Kidney (tissue), 14 donors: ENCODE measurements around the gene GGCX. TPM values are rescaled to one million over a fixed set of nuclear protein-coding genes. Genes with fewer than 3 reads are reported as not detected.

ENCODE experiments used
- DNase-seq, 5 donors: peaks; one replicate each; pipeline ENCODE4 v3.0.0-alpha.2; 2013 to 2020
- FAIRE-seq: peaks from 2 replicates; lab custom pipeline; 2012; peaks lifted over from hg19 to GRCh38; lab: Jason Lieb, UNC
- H3K27ac ChIP-seq, 2 donors: one replicate each; pipeline ENCODE4 v1.7.0; 2013; ENCODE audit warnings: low read depth in 2 of 2, low read length in 2 of 2, inconsistent platforms in 1 of 2
- H3K27me3 ChIP-seq: one replicate; pipeline ENCODE4 v1.7.1; 2013; ENCODE audit warnings: low read length, inconsistent platforms; ENCODE audit not compliant: control insufficient read depth, insufficient read depth
- H3K36me3 ChIP-seq, 3 donors: one replicate each; pipeline versions ENCODE4 v1.7.0 to v1.7.1; 2013; ENCODE audit warnings: low read length in 3 of 3, control low read depth in 1 of 3, inconsistent platforms in 1 of 3; ENCODE audit not compliant: insufficient read depth in 3 of 3, control insufficient read depth in 2 of 3
- H3K4me1 ChIP-seq, 3 donors: one replicate each; pipeline versions ENCODE4 v1.7.0 to v1.7.1; 2013; ENCODE audit warnings: low read length in 3 of 3, inconsistent platforms in 1 of 3, low read depth in 1 of 3; ENCODE audit not compliant: control insufficient read depth in 2 of 3, insufficient read depth in 2 of 3
- H3K4me3 ChIP-seq, 3 donors: one replicate each; pipeline versions ENCODE4 v1.7.0 to v1.8.1; 2013; ENCODE audit warnings: low read length in 3 of 3, control low read depth in 1 of 3, inconsistent platforms in 1 of 3
- H3K9ac ChIP-seq, 3 donors: one replicate each; pipeline versions ENCODE4 v1.7.0 to v1.7.1; 2013; ENCODE audit warnings: low read length in 3 of 3, control low read depth in 1 of 3, inconsistent platforms in 1 of 3
- H3K9me3 ChIP-seq, 3 donors: one replicate each; pipeline versions ENCODE4 v1.7.0 to v1.7.1; 2013; ENCODE audit warnings: low read length in 3 of 3, control low read depth in 1 of 3, inconsistent platforms in 1 of 3; ENCODE audit not compliant: control insufficient read depth in 2 of 3, insufficient read depth in 1 of 3
- intact Hi-C: fragments of 100-400 bp; cut with DNase I; formaldehyde crosslinking; loops from one replicate; pipeline ENCODE4 v1.11.1; 2022
- polyA plus RNA-seq: library from polyadenylated mRNA; stranded (reverse); fragments of 350-450 nt; fragmentation: Illumina TruSeq; extraction: RNeasy Lipid Tissue Mini Kit (QIAGEN cat#74804); gene quantifications from one replicate; pipeline ENCODE4 v1.2.3, GENCODE V29; 2014; ENCODE audit warnings: low read depth, low replicate concordance; ENCODE audit not compliant: insufficient read depth
- total RNA-seq: library from RNA; stranded (reverse); fragmentation: NEBNext Ultra II Directional; extraction: Animal tissue kit (Norgen Biotek cat#: 25700); gene quantifications from one replicate; pipeline ENCODE4 v1.2.1, GENCODE V29; 2021
- TF ChIP-seq, protein P1 (sequence below): IDR thresholded peaks from 3 replicates; pipeline ENCODE4 v1.5.1; 2012; ENCODE audit warnings: mild to moderate bottlenecking, moderate library complexity, borderline replicate concordance; ENCODE audit not compliant: insufficient read depth; ENCODE audit errors: extremely low read depth
- donor health status: control.
- donor health status: control.
- donor health status: control.
- donor health status: control.
- donor health status: control.
- donor health status: DM: yes; HTN: yes; CAD: no.
- donor health status: Normal renal cell carcinoma (clear cell type).

The GGCX gene
- total and polyA plus RNA-seq, 2 donors from 2014 or later, result 27.8 to 50.7 TPM

DNA sequence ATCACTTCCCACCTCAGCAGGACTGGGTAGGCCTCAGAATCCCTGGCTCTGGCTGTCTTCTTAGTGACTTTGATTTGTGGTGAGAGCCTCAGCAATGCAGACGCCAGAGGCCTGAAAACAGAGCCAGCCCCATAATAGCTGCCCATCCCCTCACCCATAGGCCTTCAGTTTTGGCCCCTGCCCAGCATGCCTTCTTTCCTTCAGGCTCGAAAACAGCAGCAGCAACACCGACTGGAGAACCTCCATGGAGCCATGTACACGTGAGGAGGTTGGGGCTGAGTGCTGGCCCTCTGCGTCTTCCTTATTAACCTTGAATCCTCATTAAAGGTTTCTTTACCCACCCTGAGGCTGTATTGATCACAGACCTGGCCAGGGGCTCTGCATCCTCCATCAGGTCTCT, 35.9 kb upstream of the GGCX start:
- no peaks in the 10 kb centered on the region for H3K9me3 ChIP-seq
- TF ChIP-seq, protein P1, sequence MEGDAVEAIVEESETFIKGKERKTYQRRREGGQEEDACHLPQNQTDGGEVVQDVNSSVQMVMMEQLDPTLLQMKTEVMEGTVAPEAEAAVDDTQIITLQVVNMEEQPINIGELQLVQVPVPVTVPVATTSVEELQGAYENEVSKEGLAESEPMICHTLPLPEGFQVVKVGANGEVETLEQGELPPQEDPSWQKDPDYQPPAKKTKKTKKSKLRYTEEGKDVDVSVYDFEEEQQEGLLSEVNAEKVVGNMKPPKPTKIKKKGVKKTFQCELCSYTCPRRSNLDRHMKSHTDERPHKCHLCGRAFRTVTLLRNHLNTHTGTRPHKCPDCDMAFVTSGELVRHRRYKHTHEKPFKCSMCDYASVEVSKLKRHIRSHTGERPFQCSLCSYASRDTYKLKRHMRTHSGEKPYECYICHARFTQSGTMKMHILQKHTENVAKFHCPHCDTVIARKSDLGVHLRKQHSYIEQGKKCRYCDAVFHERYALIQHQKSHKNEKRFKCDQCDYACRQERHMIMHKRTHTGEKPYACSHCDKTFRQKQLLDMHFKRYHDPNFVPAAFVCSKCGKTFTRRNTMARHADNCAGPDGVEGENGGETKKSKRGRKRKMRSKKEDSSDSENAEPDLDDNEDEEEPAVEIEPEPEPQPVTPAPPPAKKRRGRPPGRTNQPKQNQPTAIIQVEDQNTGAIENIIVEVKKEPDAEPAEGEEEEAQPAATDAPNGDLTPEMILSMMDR, result no peak
- H3K27ac ChIP-seq, result peak overlapping the region in 1 of 2 donors; percentile 49
- H3K4me3 ChIP-seq, result peak overlapping the region in 1 of 3 donors; percentile 98
- H3K27me3 ChIP-seq, result no peaks in the 10 kb centered on the region
- intact Hi-C loops, result no loop called here
- peaks cover 0 to 51% (median 46%) of the 10 kb centered on the region in 3 donors for H3K4me1 ChIP-seq
- peak overlapping the region in 1 of 3 donors; percentile 97 for H3K9ac ChIP-seq
- FAIRE-seq (no peak), DNase-seq (no peak)
- peaks cover 2 to 24% (median 3%) of the 10 kb centered on the region in 3 donors for H3K36me3 ChIP-seq

GRCh38 chr2:85596486-85597143, 35.3 kb upstream of the GGCX start:
- DNase-seq, result no peak
- Histone ChIP-seq H3K36me3 (peaks cover 2 to 24% (median 3%) of the 10 kb centered on the region in 3 donors), H3K27ac (no peak overlapping the region), H3K4me1 (peaks cover 0 to 50% (median 44%) of the 10 kb centered on the region in 3 donors), H3K4me3 (peak overlapping the region; percentile 84 to 98 (median 90)), H3K27me3 (no peaks in the 10 kb centered on the region), H3K9ac (peak overlapping the region in 2 of 3 donors; percentile 86 to 97), H3K9me3 (no peaks in the 10 kb centered on the region)
- FAIRE-seq, result no peak
- intact Hi-C loops, result no loop called here
- TF ChIP-seq, protein P1, result no peak

DNA sequence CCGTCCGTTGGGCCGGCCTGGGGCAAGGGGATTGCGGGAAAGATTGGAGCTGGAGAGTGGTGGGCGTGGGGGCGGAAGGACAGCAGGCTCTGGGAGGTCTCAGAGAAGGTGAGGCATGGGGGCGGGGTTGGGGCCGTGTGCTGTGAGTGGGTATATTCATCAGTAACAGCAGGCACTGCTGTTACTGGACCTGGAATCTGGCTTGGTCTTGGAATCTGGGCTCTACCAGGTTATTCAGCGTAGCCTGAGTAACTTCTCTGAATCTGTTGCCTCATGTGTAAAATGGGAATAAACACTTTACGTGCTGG, 34.7 kb upstream of the GGCX start:
- peak in 2 of 5 donors; percentile 34 to 47 for DNase-seq
- FAIRE-seq, result no peak
- TF ChIP-seq, protein P1, result no peak
- Histone ChIP-seq H3K9me3 (no peaks in the 10 kb centered on the region), H3K27ac (peak overlapping the region; percentile 89), H3K4me1 (peaks cover 0 to 50% (median 41%) of the 10 kb centered on the region in 3 donors), H3K4me3 (peak overlapping the region; percentile 84 to 98 (median 90)), H3K36me3 (peaks cover 2 to 24% (median 3%) of the 10 kb centered on the region in 3 donors), H3K27me3 (no peaks in the 10 kb centered on the region), H3K9ac (peak overlapping the region; percentile 84 to 97 (median 86))
- intact Hi-C loops, result no loop called here
